ENCODE results near the gene CCNB1.
"Not testable (repeated sequence)": the region's sequence is repeated elsewhere in the genome, so short reads cannot be mapped to it uniquely, and the experiment has no call there.

CCNB1 gene

GRCh38 chr5:69166686-69167492 lies at the start of gene CCNB1:
TSS of gene CCNB1 (plus strand) at chr5:69167150. CDS start at chr5:69167263, 113 bp downstream.
- no peak for TF ChIP-seq CTCF (IDR thresholded peaks at IDR 0.05; ENCODE audit: low read depth, low read length)
- peak within 1 kb of the TSS; percentile 90 for H3K4me3 ChIP-seq (ENCODE audit: low read depth, low read length)

- H3K4me3 ChIP-seq (ENCODE audit: low read depth, low read length): no peak overlapping the region
- no peak for TF ChIP-seq CTCF (IDR thresholded peaks at IDR 0.05; ENCODE audit: low read depth, low read length)
Measured at GRCh38 chr5:69129413-69129812, 37.5 kb upstream of the CCNB1 start.

GRCh38 chr5:69130241-69130640 lies 36.7 kb upstream of the CCNB1 start:
- no peak for TF ChIP-seq CTCF (IDR thresholded peaks at IDR 0.05; ENCODE audit: low read depth, low read length)
- no peak overlapping the region for H3K4me3 ChIP-seq (ENCODE audit: low read depth, low read length)

- no peak for TF ChIP-seq CTCF (IDR thresholded peaks at IDR 0.05; ENCODE audit: low read depth, low read length)
- H3K4me3 ChIP-seq (ENCODE audit: low read depth, low read length): no peak overlapping the region
Measured at GRCh38 chr5:69131304-69131703, 35.6 kb upstream of the CCNB1 start.

GRCh38 chr5:69134126-69134525 lies 32.8 kb upstream of the CCNB1 start:
- no peak for TF ChIP-seq CTCF (IDR thresholded peaks at IDR 0.05; ENCODE audit: low read depth, low read length)
- no peak overlapping the region for H3K4me3 ChIP-seq (ENCODE audit: low read depth, low read length)

GRCh38 chr5:69136293-69136692 lies 30.7 kb upstream of the CCNB1 start:
- TF ChIP-seq CTCF (IDR thresholded peaks at IDR 0.05; ENCODE audit: low read depth, low read length): no peak
- H3K4me3 ChIP-seq (ENCODE audit: low read depth, low read length): no peak overlapping the region

GRCh38 chr5:69137208-69137607 lies 29.7 kb upstream of the CCNB1 start:
- not testable (repeated sequence) for H3K4me3 ChIP-seq (ENCODE audit: low read depth, low read length)

- no peak for TF ChIP-seq CTCF (IDR thresholded peaks at IDR 0.05; ENCODE audit: low read depth, low read length)
- H3K4me3 ChIP-seq (ENCODE audit: low read depth, low read length): no peak overlapping the region
Measured at GRCh38 chr5:69137807-69138206, 29.1 kb upstream of the CCNB1 start.

Measured in WI38 (cell line).